NCI-H69 (cell line): ENCODE results near the gene SF3A2.

Experiments
- DNase-seq: peaks from one replicate; lab custom pipeline; 2025; lab: John Stamatoyannopoulos, UW

The SF3A2 gene

DNA sequence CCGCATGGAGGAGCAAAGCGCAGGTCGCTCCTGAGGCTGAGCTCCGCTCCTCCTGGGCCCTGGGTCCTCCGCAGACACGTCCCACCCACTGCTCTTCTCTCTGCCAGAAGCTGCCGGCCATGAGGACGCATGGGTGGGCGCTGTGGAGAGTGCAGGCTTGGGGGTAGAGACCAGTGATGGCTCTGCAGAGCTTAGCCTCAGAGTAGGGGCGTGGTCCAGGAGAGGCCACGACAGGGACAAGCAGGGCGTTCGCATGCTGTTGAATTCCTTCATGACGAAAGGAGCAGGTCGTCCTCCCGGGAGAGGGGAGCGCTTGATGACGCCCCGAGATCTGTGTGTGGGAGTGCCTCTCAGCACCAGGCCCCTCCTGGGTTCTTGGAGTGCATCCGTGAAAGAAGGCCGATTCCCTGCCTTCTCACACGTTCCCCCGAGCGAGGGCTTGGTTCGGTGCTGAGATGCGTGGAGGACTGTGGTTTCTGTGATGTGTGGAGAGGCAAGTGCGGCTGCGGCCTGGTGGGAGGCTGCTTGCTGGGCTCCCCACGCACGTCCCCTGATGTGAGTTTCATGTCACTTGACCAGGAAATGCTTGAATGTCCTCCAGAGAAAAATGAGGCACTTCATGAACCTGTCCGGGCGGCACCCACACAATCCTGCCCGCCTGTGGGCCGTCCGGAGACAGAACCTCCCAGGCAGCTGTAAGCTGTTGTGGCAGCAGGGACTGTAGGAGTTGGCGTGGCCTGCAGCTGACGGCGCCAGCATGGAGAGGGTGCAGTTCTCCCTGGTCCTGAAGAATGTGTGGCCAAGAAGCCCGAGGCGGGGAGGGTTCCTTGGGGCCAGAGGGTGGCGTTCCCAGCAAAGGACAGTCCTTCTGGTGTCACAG lies 4.5 kb downstream of the SF3A2 start:
- DNase-seq = no peak

DNA sequence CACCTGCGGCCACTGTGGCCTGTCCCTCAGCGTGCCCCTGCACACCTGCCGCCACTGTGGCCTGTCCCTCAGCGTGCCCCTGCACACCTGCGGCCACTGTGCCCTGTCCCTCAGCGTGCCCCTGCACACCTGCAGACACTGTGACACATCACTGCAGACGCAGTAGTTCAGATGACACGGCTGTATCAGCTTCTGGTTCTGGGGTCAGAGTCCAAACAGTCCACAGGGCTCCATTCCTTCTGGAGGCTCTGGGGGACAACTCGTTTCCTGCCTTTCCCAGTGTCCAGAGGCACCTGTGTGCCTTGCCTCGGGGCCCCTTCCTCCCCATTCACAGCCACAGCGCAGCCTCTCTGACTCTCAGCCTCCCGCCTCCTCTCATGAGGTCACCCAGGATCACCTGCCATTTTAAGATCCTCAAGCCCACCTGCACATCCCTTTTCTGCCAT lies 5.5 kb downstream of the SF3A2 start:
- DNase-seq = no peak

DNA sequence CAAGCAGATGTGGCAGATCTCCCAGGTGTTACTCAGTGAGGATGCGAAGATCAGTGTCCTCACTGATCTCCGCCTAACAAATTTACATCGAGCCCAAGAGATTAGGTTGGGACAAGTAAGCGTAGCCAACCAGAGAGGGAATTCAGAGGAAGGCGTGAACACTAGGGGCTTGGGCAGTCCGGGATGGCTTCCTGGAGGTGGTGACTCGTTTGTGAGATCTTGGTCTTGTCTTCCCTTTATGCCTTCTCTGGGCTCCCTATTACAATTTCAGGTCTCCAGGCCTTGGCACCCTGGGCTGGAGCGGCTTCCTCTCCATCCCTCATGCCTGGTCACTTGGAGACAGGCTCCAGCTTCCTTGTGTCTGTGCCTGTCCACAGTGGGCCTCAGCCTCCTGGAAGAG lies 6.2 kb downstream of the SF3A2 start:
- DNase-seq = no peak

DNA sequence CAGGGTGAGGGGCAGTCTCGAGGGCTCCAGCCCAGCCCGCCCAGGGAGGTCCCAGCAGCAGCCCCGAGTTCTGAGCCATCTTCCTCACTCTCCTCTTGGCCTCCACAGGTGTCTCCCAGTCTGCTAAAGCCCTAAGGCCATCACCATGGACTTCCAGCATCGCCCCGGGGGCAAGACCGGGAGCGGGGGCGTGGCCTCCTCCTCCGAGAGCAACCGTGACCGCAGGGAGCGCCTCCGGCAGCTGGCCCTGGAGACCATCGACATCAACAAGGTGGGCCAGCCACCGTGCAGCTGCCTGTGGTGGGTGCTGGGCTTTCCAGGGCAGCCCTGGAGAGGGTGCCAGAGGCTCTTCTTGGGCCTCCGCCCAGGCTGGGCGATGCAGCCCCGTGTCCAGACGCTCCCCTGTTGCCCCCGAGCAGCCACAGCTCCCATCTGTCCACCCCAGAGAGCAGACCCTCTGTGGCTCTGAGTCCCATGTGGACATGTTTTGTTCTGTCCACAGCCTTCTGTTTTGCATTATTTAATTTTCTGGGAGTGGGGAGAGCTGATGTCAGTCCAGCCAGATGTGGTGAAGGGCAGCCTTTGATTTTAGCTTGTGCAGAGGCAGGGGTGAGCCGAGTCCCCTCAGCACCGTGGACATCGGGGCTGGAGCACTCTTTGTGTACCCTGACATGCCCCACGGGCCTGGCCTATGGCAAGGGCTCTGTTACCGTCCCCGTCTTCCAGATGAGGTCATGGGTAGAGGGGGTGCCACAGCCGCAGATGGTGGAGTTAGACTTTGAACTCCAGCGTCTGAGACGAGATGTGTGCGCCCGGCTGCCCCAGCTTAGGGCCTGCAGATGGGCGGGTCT lies 6.9 kb downstream of the SF3A2 start:
- no peak for DNase-seq

DNA sequence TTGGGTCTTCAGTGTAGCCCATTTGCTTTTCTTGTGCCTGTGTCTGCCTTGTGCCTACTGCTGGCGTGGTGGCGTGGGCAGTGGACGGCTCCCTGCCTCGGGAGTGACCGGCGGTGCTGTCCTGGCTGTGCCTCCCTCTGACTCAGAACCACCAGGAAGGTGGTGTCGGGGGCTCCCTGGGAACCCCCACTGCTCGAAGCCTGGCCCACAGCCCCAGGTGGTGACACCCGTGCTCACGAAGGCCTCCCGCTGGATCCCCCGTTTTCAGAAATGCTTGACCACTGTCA lies 7.4 kb downstream of the SF3A2 start:
- DNase-seq = no peak

DNA sequence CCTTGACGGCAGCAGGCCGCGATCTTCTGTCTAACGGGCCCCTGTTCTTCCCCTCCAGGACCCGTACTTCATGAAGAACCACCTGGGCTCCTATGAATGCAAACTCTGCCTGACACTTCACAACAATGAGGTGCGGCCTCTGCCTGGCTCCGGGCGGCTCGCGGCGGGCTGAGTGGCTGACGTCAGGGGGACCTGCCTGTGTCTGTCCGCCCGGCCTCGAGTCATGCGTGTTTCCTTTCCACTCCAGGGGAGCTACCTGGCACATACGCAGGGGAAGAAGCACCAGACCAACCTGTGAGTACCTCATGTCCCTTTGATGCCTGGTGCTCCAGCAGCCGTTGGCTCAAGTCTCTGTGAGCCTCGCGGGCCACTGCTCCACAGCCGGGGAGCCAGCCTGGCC lies 7.9 kb downstream of the SF3A2 start:
- no peak for DNase-seq

DNA sequence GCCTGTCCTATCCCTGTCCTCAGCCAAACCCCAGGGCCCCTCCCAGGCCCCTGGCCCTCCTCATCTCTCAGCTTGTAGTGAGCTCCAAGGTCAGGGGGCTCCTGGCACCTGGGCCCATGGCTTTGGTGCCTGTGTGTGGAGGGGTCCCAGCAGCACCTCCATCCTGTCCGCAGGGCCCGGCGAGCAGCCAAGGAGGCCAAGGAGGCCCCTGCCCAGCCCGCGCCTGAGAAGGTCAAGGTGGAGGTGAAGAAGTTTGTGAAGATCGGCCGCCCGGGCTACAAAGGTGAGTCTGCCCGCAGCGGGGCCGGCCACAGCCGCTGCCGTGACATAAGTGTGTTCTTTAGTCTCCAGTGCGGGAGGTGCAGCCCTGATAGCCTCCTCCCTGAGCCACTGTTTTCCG lies 8.6 kb downstream of the SF3A2 start:
- no peak for DNase-seq

DNA sequence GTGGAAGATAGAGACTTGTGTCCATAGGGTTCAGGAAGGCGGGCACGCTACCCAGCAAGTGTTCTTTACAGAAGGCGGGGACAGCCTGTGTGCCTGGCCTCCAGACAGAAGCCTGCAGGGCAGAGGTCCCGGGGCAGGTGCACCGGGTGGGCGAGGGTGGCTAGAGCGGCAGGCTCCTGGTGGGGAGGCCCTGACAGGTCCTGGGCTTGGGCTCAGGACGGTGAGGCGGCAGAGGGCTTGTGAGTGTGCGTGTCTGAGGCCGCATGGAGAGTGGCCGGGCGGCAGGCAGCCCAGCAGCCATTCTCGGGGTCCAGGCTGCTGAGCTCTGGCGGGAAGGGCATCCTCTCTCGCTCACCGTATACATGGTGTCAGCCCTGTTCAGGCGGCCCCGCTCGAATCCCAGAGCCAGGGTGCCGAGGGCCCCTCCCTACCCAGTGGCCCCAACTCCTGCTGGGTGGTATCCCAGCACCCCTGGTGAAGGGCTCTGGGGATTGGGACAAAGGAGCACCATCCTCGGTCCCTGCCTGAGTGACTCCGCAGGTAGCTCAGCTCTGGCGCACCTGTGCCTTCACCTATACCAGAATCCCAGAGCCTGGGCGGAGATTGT lies 9.5 kb downstream of the SF3A2 start:
- DNase-seq = no peak

DNA sequence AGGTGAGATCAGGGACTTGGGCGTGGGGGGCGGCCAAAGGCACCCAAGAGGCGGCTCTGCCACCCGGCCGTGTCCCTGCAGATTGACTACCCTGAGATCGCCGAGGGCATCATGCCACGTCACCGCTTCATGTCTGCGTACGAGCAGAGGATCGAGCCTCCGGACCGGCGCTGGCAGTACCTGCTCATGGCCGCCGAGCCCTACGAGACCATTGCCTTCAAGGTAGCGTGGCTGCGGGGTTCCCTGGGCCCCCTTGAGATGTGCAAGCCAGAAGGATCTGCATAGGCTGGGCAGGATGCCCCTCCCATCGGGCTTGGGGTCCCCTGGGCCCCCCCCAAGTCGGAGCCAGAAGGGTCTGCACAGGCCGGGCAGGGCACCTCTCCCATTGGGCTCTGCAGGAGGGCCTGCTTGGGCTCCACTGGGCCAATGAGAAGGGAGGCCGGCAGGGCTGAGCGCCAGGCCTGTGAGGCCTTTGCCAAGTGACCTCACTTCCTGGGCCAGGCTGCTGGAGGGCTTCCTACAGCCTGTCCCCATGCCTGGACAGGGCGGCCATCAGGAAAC lies 10.3 kb downstream of the SF3A2 start:
- no peak for DNase-seq

DNA sequence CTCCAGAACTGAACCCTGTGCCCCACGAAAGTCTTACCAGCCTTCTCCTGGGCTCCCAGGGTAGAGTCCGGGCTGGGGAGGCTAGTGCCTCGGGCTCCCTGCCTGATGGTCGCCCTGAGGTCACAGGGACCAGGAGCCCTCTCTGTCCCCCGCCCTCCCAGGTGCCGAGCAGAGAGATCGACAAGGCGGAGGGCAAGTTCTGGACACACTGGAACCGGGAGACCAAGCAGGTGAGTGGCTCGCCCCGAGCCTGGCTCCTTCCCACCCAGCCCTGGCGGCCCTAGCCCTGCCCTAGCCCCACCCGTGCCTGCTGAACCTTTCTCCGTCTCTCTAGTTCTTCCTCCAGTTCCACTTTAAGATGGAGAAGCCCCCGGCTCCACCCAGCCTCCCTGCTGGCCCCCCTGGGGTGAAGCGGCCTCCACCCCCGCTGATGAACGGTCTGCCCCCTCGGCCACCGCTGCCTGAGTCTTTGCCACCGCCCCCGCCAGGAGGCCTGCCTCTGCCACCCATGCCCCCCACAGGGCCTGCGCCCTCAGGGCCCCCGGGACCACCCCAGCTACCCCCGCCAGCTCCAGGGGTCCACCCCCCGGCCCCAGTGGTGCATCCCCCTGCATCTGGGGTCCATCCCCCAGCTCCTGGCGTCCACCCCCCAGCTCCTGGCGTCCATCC lies 10.9 kb downstream of the SF3A2 start:
- no peak for DNase-seq

DNA sequence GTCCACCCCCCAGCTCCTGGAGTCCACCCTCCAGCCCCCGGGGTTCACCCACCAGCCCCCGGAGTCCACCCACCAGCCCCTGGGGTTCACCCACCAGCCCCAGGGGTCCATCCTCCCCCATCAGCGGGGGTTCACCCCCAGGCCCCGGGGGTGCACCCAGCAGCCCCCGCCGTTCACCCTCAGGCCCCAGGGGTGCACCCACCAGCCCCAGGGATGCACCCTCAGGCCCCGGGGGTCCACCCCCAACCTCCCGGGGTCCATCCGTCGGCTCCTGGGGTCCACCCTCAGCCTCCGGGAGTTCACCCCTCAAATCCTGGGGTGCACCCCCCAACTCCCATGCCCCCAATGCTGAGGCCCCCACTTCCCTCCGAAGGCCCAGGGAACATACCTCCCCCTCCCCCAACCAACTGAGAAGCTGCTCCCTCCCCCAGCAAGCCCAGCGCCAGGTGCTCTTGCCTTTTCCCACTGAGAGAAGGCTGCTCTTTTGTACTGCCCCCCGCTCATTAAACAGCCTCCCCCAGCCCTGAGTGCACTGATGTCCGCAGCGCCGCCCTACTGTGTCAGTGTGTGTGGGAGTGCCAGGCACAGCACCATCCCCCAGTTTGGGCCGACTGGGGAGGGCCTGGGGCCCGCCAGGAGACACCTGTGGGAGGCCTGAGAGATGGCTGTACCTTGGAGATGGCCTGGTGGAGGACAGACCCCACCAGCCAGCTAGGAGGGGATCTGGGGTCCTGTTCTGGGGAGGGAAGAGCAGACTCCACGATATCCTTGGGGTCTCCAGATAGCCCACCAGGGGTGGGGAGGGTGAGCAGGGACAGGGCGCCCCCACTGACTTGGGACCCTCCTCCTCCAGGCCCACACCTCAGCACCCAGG lies 11.7 kb downstream of the SF3A2 start:
- peak; percentile 28 for DNase-seq

DNA sequence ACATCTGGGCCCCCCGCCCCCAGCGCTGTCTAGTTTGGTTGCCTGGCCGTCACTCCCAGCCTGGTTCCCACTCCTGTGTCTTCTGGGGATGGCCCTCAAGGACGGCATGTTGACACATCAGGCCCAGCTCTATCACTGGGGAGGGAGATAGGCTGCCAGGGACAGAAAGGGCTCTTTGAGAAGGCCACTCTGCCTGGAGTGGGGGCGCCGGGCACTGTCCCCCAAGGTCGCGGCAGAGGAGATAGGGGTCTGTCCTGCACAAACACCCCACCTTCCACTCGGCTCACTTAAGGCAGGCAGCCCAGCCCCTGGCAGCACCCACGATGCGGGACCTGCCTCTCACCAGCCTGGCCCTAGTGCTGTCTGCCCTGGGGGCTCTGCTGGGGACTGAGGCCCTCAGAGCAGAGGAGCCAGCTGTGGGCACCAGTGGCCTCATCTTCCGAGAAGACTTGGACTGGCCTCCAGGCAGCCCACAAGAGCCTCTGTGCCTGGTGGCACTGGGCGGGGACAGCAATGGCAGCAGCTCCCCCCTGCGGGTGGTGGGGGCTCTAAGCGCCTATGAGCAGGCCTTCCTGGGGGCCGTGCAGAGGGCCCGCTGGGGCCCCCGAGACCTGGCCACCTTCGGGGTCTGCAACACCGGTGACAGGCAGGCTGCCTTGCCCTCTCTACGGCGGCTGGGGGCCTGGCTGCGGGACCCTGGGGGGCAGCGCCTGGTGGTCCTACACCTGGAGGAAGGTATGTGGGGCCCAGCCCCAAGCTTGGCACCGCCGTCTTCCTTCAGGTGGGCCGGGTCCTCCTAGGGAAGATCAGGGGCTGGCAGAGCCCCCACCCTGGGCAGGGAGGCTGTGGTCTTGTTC lies 12.6 kb downstream of the SF3A2 start, which contains the start of gene AMH:
Gene AMH, plus strand, starts transcription at position 314 of the 857 bp plus-strand sequence. Its CDS starts 10 bp downstream, at position 324.
- no peak for DNase-seq

DNA sequence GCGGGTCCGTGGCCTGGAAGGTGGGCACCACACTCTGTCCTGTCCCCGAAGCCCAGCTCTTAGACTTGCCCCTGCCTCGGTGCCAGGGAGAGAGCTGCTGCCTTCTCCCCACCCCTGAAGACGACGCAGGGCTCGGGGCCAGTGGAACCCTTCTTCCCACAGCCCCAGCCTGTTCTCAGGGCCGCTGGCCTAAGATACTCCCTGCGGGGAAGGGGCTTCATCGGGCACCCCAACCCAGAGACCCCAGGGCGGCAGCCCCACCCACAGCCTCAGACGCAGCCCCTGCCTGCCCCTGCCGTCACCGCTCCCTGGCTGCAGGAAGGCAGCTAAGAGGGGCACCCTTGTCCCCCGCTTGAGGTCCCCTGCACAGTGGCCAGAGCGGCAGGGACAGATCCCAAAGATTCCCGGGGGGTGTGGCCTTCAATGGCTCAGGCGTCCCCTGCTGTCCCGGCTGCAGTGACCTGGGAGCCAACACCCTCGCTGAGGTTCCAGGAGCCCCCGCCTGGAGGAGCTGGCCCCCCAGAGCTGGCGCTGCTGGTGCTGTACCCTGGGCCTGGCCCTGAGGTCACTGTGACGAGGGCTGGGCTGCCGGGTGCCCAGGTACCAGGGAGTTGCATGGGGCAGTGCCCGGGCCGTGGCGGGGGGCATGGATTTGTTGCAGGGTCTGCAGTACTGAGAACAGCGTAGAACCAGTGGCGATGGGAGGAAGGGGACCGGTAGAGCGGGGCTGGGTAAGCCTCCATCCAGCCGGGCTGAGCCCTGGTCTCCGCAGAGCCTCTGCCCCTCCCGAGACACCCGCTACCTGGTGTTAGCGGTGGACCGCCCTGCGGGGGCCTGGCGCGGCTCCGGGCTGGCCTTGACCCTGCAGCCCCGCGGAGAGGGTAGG lies 13.5 kb downstream of the SF3A2 start:
- DNase-seq = no peak

DNA sequence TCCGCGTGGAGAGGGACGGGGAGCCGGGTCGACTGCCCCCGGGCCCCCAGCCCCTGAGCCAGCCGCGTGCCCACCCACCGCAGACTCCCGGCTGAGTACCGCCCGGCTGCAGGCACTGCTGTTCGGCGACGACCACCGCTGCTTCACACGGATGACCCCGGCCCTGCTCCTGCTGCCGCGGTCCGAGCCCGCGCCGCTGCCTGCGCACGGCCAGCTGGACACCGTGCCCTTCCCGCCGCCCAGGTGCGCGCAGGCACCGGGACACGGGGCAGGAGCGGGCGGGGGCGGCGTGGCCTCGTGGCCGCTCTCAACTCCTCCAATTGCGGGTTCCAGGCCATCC lies 14.1 kb downstream of the SF3A2 start:
- DNase-seq = no peak

DNA sequence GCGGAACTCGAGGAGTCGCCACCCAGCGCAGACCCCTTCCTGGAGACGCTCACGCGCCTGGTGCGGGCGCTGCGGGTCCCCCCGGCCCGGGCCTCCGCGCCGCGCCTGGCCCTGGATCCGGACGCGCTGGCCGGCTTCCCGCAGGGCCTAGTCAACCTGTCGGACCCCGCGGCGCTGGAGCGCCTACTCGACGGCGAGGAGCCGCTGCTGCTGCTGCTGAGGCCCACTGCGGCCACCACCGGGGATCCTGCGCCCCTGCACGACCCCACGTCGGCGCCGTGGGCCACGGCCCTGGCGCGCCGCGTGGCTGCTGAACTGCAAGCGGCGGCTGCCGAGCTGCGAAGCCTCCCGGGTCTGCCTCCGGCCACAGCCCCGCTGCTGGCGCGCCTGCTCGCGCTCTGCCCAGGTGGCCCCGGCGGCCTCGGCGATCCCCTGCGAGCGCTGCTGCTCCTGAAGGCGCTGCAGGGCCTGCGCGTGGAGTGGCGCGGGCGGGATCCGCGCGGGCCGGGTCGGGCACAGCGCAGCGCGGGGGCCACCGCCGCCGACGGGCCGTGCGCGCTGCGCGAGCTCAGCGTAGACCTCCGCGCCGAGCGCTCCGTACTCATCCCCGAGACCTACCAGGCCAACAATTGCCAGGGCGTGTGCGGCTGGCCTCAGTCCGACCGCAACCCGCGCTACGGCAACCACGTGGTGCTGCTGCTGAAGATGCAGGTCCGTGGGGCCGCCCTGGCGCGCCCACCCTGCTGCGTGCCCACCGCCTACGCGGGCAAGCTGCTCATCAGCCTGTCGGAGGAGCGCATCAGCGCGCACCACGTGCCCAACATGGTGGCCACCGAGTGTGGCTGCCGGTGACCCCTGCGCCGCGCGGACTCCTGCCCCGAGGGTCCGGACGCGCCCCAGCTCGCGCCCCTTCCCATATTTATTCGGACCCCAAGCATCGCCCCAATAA lies 14.8 kb downstream of the SF3A2 start:
- no peak for DNase-seq

DNA sequence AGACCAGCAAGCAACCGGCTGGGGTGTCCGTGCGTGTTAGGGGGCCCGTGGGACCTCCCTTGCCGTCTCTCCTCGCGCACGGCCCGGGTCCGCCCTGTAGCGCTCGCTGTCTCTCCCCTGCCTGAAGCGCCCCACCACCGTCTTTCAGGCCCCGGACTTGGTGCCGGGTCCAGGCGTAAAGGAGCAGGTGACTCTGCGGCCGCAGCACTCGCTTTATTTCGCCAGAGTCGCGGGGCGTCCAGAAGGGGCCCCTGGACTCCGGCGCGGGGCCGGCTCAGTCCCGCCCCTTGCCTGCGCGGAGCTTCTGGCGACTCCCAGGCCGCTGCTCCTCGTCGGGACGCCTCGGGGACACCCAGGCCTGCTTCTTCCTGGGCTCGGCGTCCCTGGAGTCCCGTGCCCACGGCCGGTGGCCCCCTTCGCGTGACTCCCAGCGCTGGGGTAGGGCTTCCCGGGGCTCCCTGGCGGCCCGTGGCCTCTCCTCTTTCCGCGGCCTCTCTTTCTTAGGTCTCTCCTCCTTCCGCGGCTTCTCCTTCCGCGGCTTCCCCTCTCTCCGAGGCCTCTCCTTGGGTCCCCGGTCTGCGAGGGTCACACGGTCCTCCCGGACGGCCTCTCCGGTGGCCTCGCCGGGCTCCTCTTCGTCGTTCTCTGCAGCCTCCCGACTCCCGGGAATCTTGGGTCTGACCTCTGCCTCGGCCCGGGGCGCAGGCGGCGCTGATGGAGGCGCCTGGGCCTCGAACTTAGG lies 15.6 kb downstream of the SF3A2 start:
- no peak for DNase-seq

DNA sequence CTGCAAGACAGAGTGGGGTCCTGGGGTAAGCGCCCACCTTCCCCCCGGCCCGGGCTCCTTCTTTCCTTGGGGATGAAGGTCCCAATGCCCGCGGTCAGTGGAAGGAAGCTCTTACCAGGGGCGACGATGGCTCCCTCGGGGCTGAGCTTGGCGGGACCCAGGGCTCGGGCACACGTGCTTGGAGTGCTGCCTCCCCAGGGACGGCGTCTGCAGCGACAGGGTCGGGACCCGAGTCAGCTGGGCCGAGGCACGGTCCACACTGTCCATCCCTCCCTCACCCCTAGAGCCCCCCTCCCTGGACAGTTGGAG lies 16.1 kb downstream of the SF3A2 start:
- no peak for DNase-seq
